ENCODE measurements around the gene BPIFB4.
"Not testable (repeated sequence)": the region's sequence is repeated elsewhere in the genome, so short reads cannot be mapped to it uniquely, and the experiment has no call there.

DNA sequence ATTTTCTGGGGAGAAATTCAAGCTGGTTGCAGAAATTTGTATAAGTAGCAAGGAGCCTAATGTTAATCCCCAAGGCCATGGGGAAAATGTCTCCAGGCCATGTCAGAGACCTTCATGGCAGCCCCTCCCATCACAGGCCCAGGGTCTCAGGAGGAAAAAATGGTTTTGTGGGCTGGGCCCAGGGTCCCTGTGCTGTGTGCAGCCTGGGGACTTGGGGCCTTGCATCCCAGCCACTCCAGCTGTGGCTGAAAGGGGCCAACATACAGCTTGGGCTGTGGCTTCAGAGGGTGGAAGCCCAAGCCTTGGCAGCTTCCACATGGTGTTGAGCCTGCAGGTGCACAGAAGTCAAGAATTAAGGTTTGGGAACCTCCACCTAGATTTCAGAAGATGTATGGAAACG is 42.9 kb downstream of the BPIFB4 start:
- not testable (repeated sequence) for TF ChIP-seq POLR2AphosphoS5 (IDR thresholded peaks at IDR 0.05; ENCODE audit: borderline replicate concordance, low read depth, low read length); EZH2 (IDR thresholded peaks at IDR 0.05); FOXP2 (optimal IDR thresholded peaks at IDR 0.05; ENCODE audit: control extremely low read depth, extremely low read length, insufficient read depth)
